Measurements from ENCODE around the gene CRYZ.
"Not testable (repeated sequence)": the region's sequence is repeated elsewhere in the genome, so short reads cannot be mapped to it uniquely, and the experiment has no call there.

Gene CRYZ

DNA sequence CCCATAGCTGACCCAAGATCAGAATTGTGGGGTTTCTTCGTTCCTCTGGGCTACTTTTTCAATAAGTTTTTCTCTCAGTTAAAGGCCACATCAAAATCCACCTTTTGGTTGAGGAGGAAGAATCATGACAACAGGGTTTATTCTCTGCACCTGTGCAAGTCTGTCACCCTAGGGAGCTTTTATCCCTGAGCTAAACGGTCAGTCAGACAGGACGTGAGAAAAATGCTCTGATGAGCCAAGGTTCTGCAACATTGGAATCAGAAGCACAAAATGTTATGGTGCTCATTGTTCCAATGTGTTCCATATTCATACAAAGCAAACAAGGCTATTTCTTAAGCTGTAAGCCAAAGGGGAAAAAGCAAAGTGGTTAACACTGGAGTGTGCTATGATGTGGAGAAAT lies 51.8 kb downstream of the CRYZ start:
- no peak for DNase-seq

DNA sequence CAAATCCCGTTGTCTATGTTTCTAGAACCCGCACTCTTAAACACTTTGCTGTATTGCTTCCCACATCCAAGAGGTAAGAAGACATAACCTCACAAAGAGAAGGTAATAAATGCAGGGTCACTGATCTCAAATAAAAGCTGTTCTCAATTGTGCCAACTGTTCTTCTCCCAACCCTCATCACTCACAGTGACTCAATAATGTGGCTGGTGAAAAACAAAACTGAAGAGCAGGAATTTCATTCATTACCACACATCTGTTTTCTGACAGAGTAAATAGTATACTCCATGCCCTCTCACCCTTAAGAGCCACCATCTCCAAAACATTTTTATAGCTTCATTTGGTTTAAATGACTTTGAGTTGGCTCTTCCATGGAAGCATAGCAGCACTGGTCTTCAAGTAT lies 53.0 kb downstream of the CRYZ start:
- DNase-seq, result no peak

DNA sequence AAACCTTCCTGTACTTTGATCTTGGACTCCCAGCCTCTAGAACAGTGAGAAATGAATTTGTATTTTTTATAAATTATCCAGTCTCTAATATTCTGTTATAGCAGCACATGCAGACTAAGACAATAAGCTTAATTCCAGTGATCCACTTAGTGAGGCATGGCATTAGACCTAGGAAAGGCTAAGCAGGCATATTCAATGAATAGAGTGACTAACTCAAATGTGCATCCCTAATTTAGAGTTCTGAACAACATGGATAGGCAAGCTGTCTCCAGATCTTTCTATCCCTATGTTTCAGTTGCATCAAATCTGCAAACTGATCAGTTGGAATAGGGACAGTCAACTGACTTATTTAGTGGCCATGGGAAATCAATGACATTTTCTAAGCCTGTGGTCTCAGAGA lies 54.9 kb downstream of the CRYZ start:
- DNase-seq, result no peak

DNA sequence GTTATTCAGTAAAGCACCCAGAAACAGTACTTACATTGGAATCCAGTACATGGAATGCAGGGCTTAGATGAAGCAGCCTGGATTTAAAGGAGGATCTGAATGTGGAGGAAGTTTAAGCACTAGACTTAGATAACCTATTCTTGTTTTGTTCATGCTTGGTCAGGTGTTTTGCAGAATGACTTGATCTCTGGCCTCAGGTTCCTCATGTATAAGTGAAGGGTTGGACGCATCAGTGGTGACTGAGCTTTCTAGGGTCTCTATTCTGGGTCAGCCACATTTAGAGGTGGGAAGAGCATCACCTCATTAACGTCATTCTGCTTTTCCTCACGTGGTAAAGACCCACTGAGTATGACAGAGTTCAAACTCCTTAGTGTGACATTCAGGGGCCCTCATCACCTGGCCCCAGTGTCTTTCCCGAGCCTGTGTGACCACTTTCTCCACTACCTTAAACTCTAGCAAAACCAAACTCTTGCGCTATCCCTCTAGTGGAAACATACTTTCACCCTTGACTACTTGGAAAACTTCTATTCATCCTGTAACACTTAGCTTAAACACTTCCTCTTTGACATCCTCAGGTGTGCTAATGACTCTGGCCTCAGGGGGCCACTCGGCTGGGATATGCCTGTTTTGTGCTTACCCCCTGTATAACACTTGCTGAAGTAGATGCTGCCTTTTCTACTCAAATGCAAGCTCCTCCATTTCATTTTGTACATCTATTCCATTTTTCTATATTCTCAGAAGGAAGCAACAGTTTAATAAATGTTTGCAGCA lies 58.4 kb downstream of the CRYZ start:
- DNase-seq, result no peak

DNA sequence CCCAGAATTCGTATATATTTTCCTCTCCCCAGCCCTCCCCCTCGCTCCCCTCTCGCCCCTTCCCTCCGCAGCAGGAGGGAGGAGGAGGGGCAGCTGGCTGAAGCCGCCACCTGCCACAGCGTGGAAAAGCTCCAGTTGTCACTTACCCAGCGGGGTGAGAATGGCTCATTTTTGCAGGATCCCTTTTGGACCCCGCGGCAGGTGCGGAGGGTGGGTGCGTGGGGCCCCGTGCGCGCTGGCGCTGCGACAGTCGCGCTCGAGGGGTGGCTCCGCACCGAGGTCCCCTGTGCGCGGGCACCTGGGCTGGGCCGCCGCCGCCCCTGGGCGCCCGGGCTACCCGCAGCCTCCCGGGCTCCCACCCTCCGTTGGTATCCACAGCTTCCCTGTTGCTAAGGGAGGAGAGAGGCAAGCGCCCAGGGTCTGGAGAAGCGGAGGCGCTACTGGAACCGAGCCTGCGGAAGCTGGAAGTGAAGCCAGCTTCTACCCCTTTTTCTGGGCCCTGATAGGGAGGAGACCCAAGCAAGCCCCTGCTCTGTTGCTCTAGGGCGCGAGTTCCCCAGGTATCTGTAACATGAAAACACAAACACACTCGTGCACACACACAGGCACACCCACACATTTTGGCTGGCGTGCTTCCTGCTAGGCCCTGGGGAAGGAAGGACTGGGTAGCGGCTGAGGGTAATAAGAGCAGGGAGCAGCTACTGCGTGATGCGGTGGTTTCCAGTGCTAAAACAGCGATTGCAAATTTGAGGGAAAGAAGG lies 59.3 kb downstream of the CRYZ start, which contains the start of gene ERICH3:
Gene ERICH3, minus strand, starts transcription at position 442 of the 761 bp plus-strand sequence. Its CDS starts 273 bp downstream, at position 169.
- DNase-seq, result no peak

DNA sequence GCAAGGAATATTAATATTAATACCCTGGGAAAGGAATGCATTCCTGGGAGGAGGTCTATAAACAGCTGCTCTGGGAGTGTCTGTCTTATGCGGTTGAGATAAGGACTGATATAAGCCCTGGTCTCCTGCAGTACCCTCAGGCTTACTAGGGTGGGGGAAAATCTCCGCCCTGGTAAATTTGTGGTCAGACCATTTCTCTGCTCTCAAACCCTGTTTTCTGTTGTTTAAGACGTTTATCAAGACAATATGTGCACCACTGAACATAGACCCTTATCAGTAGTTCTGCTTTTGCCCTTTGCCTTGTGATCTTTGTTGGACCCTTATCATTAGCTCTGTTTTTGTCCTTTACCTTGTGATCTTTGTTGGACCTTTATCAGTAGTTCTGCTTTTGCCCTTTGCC lies 62.0 kb downstream of the CRYZ start:
- DNase-seq, result not testable (repeated sequence)

All from fibroblast of skin of back (primary cell).